ENCODE measurements around the gene PRDM16.

DNA sequence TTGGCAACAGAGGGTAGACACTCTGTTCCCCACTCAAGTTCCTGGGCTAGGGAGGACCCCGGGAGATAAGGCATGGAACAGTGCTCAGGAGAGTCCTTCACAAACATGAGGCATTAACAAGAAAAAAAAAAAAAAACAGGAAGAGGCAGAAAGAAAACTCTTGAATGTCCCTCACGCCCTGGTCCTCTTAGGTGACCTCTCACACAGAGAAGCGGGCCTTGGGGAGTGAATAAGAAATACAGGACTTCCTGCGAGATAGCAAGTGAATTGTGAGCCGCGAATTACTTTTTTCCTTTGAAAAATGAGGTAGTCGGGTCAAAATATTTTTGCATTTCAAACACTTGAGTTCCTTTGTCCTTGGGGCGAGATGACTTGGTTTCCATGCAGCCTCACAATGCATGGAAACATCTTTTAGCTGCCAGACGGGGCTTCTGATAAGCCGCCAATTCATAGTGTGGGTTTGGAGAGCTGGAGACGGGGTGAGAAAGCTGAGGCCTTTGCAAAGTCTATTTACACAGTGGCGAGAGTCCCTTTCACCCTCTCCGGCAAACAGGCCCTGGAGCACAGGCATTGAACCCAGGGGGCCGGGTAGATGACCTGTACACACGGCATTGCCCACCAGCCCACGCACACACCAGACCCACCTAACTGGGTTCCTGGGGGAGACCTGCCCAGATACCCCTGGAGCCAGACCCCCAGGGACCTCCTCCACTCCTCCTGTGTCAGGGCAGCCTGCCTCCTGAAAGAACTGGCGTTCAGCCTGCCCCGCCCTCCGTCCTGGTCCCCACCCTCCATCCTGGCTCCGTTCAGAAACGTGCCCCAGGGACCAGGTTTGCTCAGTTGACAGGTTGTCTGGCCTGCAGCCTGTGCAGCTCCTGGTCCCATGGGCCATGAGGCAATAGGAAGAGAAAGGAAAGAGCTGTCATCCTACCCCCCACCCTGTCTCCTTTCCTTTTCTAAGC, 192.3 kb downstream of the PRDM16 start:
- TF ChIP-seq, protein P1, sequence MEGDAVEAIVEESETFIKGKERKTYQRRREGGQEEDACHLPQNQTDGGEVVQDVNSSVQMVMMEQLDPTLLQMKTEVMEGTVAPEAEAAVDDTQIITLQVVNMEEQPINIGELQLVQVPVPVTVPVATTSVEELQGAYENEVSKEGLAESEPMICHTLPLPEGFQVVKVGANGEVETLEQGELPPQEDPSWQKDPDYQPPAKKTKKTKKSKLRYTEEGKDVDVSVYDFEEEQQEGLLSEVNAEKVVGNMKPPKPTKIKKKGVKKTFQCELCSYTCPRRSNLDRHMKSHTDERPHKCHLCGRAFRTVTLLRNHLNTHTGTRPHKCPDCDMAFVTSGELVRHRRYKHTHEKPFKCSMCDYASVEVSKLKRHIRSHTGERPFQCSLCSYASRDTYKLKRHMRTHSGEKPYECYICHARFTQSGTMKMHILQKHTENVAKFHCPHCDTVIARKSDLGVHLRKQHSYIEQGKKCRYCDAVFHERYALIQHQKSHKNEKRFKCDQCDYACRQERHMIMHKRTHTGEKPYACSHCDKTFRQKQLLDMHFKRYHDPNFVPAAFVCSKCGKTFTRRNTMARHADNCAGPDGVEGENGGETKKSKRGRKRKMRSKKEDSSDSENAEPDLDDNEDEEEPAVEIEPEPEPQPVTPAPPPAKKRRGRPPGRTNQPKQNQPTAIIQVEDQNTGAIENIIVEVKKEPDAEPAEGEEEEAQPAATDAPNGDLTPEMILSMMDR (IDR thresholded peaks at IDR 0.05; ENCODE audit: low read length), result no peak
- TF ChIP-seq EZH2 (optimal IDR thresholded peaks at IDR 0.05; ENCODE audit: low read depth, low read length), result no peak
- TF ChIP-seq EZH2phosphoT487 (IDR thresholded peaks at IDR 0.05; ENCODE audit: low read length), result no peak
